ENCODE data around the gene SERPINB3. TPM values are rescaled to one million over a fixed set of nuclear protein-coding genes. Genes with fewer than 3 reads are reported as not detected.

SERPINB3 gene
- total and polyA plus RNA-seq, 2 of the 8 experiments (the other 6 are each of a cell fraction or from before 2014, with no cell fraction given), result 0.17 to 0.18 TPM

- Histone ChIP-seq H3K18ac (ENCODE audit: extremely low read depth, low read length) (no peak overlapping the region), H4K20me1 (replicated peaks in 1 of 2; ENCODE audit: control insufficient read depth in 1 of 2, insufficient read depth in 2 of 2, low read length in 2 of 2) (no peaks in the 10 kb centered on the region), H3K4me1 (replicated peaks in 1 of 4; ENCODE audit: control insufficient read depth in 3 of 4, insufficient read depth in 4 of 4, low read length in 3 of 4) (peaks cover 0 to 2% (median 0%) of the 10 kb centered on the region in 4 experiments; a peak in 1 of 7 replicates), H2BK20ac (ENCODE audit: low read length) (no peak overlapping the region; the same call in 1 of the 2 replicates), H3K4me3 (ENCODE audit: extremely low read depth in 1 of 4, insufficient read depth in 2 of 4, low read depth in 3 of 4, low read length in 4 of 4) (no peak overlapping the region), H2BK120ac (replicated peaks; ENCODE audit: low read depth, low read length) (no peak overlapping the region), H3K14ac (ENCODE audit: insufficient read length) (no peak overlapping the region), H3K23ac (ENCODE audit: insufficient read length) (no peak overlapping the region), H3K9me3 (ENCODE audit: insufficient read depth in 2 of 2, low read depth in 1 of 2, low read length in 1 of 2) (peaks cover 28 to 29% of the 10 kb centered on the region in 2 experiments), H3K23me2 (ENCODE audit: low read depth, low read length) (no peaks in the 10 kb centered on the region), H3K27me3 (replicated peaks in 1 of 4; ENCODE audit: control insufficient read depth in 3 of 4, extremely low read depth in 1 of 4, insufficient read depth in 3 of 4, low read length in 3 of 4) (no peaks in the 10 kb centered on the region; a peak in 1 of 7 replicates), H2BK5ac (ENCODE audit: low read depth, low read length) (no peak overlapping the region), H4K5ac (ENCODE audit: insufficient read length, low read depth, low read length) (no peak overlapping the region), H4K8ac (ENCODE audit: extremely low read depth, insufficient read depth, low read length) (no peak overlapping the region), H3K36me3 (ENCODE audit: control insufficient read depth in 2 of 4, insufficient read depth in 4 of 4, low read length in 3 of 4) (no peaks in the 10 kb centered on the region), H3K4ac (replicated peaks; ENCODE audit: insufficient read length, low read depth, low read length) (no peak overlapping the region), H3K27ac (ENCODE audit: low read depth, low read length) (no peak overlapping the region), H2BK12ac (ENCODE audit: low read depth, low read length) (no peak overlapping the region), H2BK15ac (ENCODE audit: low read length) (no peak overlapping the region), H3K79me1 (ENCODE audit: low read depth, low read length) (no peaks in the 10 kb centered on the region), H2AFZ (ENCODE audit: low read length) (no peak overlapping the region), H2AK5ac (ENCODE audit: low read depth, low read length) (no peak overlapping the region), H3K56ac (replicated peaks; ENCODE audit: insufficient read length, low read depth, low read length) (no peak overlapping the region), H3K79me2 (ENCODE audit: control insufficient read depth in 1 of 2, insufficient read depth in 2 of 2, low read length in 2 of 2) (no peaks in the 10 kb centered on the region), H3K9ac (replicated peaks in 1 of 4; ENCODE audit: extremely low read depth in 1 of 4, low read depth in 3 of 4, low read length in 3 of 4) (no peak overlapping the region), H3K4me2 (ENCODE audit: insufficient read depth in 1 of 2, low read depth in 2 of 2, low read length in 2 of 2) (no peak overlapping the region), H4K91ac (replicated peaks; ENCODE audit: insufficient read length, low read length) (no peak overlapping the region)
- DNase-seq (ENCODE audit: low read depth in 1 of 2, low spot score in 2 of 2), result no peak
- no peak for FAIRE-seq
- 91% methylated on average over 4 of the region's 4 CpGs; no CpG with 5 or more reads in 1 of the 2 experiments for WGBS, 2 experiments (ENCODE audit: extremely low coverage in 1 of 2, insufficient coverage in 1 of 2, insufficient read length in 1 of 2, insufficient replicate concordance in 2 of 2, low coverage in 1 of 2, low lambda C conversion rate in 2 of 2, missing lambda C conversion rate in 1 of 2)
- ChIA-PET POLR2A (ENCODE audit: partially characterized antibody) (no interaction called here), CTCF (ENCODE audit: partially characterized antibody) (no interaction called here)
- TF ChIP-seq BACH1 (IDR thresholded peaks at IDR 0.05; ENCODE audit: low read length), result no peak
- no peak for TF ChIP-seq FOSL1 (IDR thresholded peaks at IDR 0.05; ENCODE audit: insufficient read depth, low read depth, low read length)
- TF ChIP-seq POU5F1 (IDR thresholded peaks at IDR 0.05; ENCODE audit: low read depth, low read length), result no peak
- no peak for TF ChIP-seq SRF (IDR thresholded peaks at IDR 0.05; ENCODE audit: low read depth, low read length)
- TF ChIP-seq CBX8 (IDR thresholded peaks at IDR 0.05; ENCODE audit: borderline replicate concordance, low read depth, low read length), result no peak
- no peak for TF ChIP-seq RNF2 (IDR thresholded peaks at IDR 0.05; ENCODE audit: borderline replicate concordance, low read depth, low read length, missing control alignments, poor library complexity, severe bottlenecking)
- no peak for TF ChIP-seq GTF2F1 (IDR thresholded peaks at IDR 0.05; ENCODE audit: borderline replicate concordance, low read depth, low read length)
These were observed 35.3 kb downstream of the SERPINB3 start for GRCh38 chr18:63626431-63626830.
